GM12878 (cell line): ENCODE measurements around the gene KIF26A. TPM values are rescaled to one million over a fixed set of nuclear protein-coding genes. Genes with fewer than 3 reads are reported as not detected.

Source experiments
- ATAC-seq: fragments of 200-7000 bp; cut with Tn5 transposase; 3 replicates; pipeline ENCODE4 v1.9.1; 2020; ENCODE audit warnings: mild to moderate bottlenecking, moderate library complexity
- BruUV-seq: library from RNA; stranded (reverse); fragments of 400-500 nt; replicated peaks from 2 replicates; lab custom pipeline; 2021; lab: Mats Ljungman, UMichigan
- CTCF ChIA-PET: fragments of 300-600 bp; sonication (Branson Sonifier 250); formaldehyde crosslinking; extraction: SDS; loops from one replicate; lab custom pipeline; 2021; ENCODE audit warnings: inconsistent platforms; lab: Yijun Ruan, JAX
- POLR2A ChIA-PET: fragments of 350-600 bp; formaldehyde crosslinking; extraction: SDS; loops from one replicate; lab custom pipeline; 2021; ENCODE audit warnings: inconsistent platforms; lab: Charles Lee
- RAD21 ChIA-PET: fragments of 300-600 bp; sonication (Branson Sonifier 250); formaldehyde crosslinking; loops from one replicate; lab custom pipeline; 2023; ENCODE audit warnings: antibody characterized with exemption; ENCODE audit not compliant: unreplicated experiment; lab: Charles Lee
- SMC1A ChIA-PET: fragments of 300-600 bp; sonication (Branson Sonifier 250); formaldehyde crosslinking; loops from one replicate; lab custom pipeline; 2023; ENCODE audit not compliant: unreplicated experiment, uncharacterized antibody; lab: Charles Lee
- DNase-seq: peaks from one replicate; pipeline ENCODE4 v3.0.0-alpha.2; 2011; ENCODE audit warnings: low read depth, low spot score
- FAIRE-seq: peaks from 3 replicates; lab custom pipeline; 2011; peaks lifted over from hg19 to GRCh38; lab: Jason Lieb, UNC
- H2AFZ ChIP-seq: 2 replicates; pipeline ENCODE4 v1.6.0; 2011; ENCODE audit warnings: low read depth, low read length, control low read depth; ENCODE audit not compliant: control insufficient read depth
- H3K27ac ChIP-seq: 2 replicates; pipeline ENCODE4 v1.5.1; 2011; ENCODE audit warnings: control low read depth; ENCODE audit not compliant: control insufficient read depth, insufficient read depth
- H3K27me3 ChIP-seq, 2 experiments: replicated peaks in 1 of 2; 2 replicates each; pipeline versions ENCODE4 v1.6.0 to v1.6.1; 2011; ENCODE audit warnings: low read length in 1 of 2; ENCODE audit not compliant: control insufficient read depth in 2 of 2, insufficient read depth in 2 of 2
- H3K36me3 ChIP-seq, 2 experiments: 2 replicates each; pipeline ENCODE4 v1.5.1; 2011; ENCODE audit warnings: low read length in 1 of 2; ENCODE audit not compliant: control insufficient read depth in 2 of 2, insufficient read depth in 2 of 2
- H3K4me1 ChIP-seq: 2 replicates; pipeline ENCODE4 v1.6.1; 2011; ENCODE audit warnings: mild to moderate bottlenecking, low read length, moderate library complexity, mixed read lengths; ENCODE audit not compliant: control insufficient read depth, insufficient read depth
- H3K4me2 ChIP-seq: 2 replicates; pipeline ENCODE4 v1.6.0; 2011; ENCODE audit warnings: control low read depth; ENCODE audit not compliant: control insufficient read depth, insufficient read depth
- H3K4me3 ChIP-seq: fragments of 200-600 bp; sonication (generic); 2 replicates; pipeline ENCODE4 v1.5.1; 2016
- H3K79me2 ChIP-seq: 2 replicates; pipeline ENCODE4 v1.6.0; 2011; ENCODE audit warnings: low read length; ENCODE audit not compliant: control insufficient read depth, insufficient read depth
- H3K9ac ChIP-seq: 2 replicates; pipeline ENCODE4 v1.8.0; 2011; ENCODE audit warnings: low read length, control low read depth, mixed read lengths; ENCODE audit not compliant: control insufficient read depth, insufficient read depth
- H3K9me3 ChIP-seq: replicated peaks from 3 replicates; pipeline ENCODE4 v1.5.1; 2011; ENCODE audit warnings: mild to moderate bottlenecking, low read length; ENCODE audit not compliant: control insufficient read depth, insufficient read depth
- H4K20me1 ChIP-seq: 2 replicates; pipeline ENCODE4 v1.6.0; 2011; ENCODE audit not compliant: control insufficient read depth, insufficient read depth
- CHD1 ChIP-seq: IDR thresholded peaks from 2 replicates; pipeline ENCODE4 v1.6.1; 2012; ENCODE audit warnings: low read depth, low read length, improper control_type of control experiment
- EED ChIP-seq: sonication (generic); IDR thresholded peaks from 2 replicates; pipeline ENCODE4 v1.6.1; 2016; ENCODE audit warnings: antibody characterized with exemption, low read depth
- MXI1 ChIP-seq: fragments of 150-350 bp; IDR thresholded peaks from 2 replicates; pipeline ENCODE4 v1.6.1; 2011; ENCODE audit warnings: low read depth, mild to moderate bottlenecking, inconsistent platforms, low read length, improper control_type of control experiment
- RAD51 ChIP-seq: fragments of 450-650 bp; IDR thresholded peaks from 2 replicates; pipeline ENCODE4 v1.6.1; 2016; ENCODE audit warnings: moderate library complexity, mild to moderate bottlenecking, inconsistent platforms
- SMAD5 ChIP-seq: IDR thresholded peaks from 2 replicates; pipeline ENCODE4 v1.6.1; 2016; ENCODE audit warnings: antibody characterized with exemption, low read depth
- SMARCA5 ChIP-seq: fragments of 450-650 bp; IDR thresholded peaks from 2 replicates; pipeline ENCODE4 v1.6.1; 2017; ENCODE audit warnings: mild to moderate bottlenecking
- SREBF1 ChIP-seq: IDR thresholded peaks from 2 replicates; pipeline ENCODE4 v1.6.1; 2012; ENCODE audit warnings: mild to moderate bottlenecking, low read length
- STAT1 ChIP-seq: fragments of 450-650 bp; conservative IDR thresholded peaks from 2 replicates; pipeline ENCODE4 v1.6.1; 2014; ENCODE audit warnings: antibody characterized with exemption, mild to moderate bottlenecking
- ZNF384 ChIP-seq: IDR thresholded peaks from 2 replicates; pipeline ENCODE4 v1.6.1; 2012; ENCODE audit warnings: low read depth, mild to moderate bottlenecking, low read length, improper control_type of control experiment, borderline replicate concordance
- whole genome bisulfite sequencing: methylation state at CpG from one replicate; pipeline ENCODE4 v1.1.6; 2016; ENCODE audit warnings: low lambda C conversion rate; ENCODE audit not compliant: insufficient replicate concordance, insufficient coverage; ENCODE audit errors: missing lambda C conversion rate; 5-methylcytosine and 5-hydroxymethylcytosine counted together
- in situ Hi-C: fragments of 300-500 bp; cut with MboI; formaldehyde crosslinking; loops from 9 replicates; pipeline ENCODE4 v1.14.3; 2018; ENCODE audit warnings: mixed read lengths
- intact Hi-C: fragments of 100-400 bp; cut with micrococcal nuclease; formaldehyde crosslinking; loops from one replicate; pipeline ENCODE4 v1.14.2; 2022; ENCODE audit not compliant: unreplicated experiment
- polyA plus RNA-seq, 11 experiments: library from polyadenylated mRNA; depleted of rRNA in 4 of 11; unstranded in 6 of 11; stranded (reverse) in 5 of 11; fragments of >200 nt; fragmentation: Nextera tagmentation in 4 of 11; fragmentation: Illumina TruSeq in 1 of 11; extraction: Ambion mirVana in 4 of 11; extraction: Trizol in 1 of 11; gene quantifications; 1 replicate in 1 of 11; 2 replicates in 10 of 11; pipeline versions ENCODE4 v1.2.1 to v1.2.3, GENCODE V29; 2011 to 2016; ENCODE audit warnings: inconsistent platforms in 2 of 11, missing spikeins in 2 of 11, low read depth in 1 of 11
- total RNA-seq, 4 experiments: library from RNA; depleted of rRNA in 3 of 4; stranded (reverse); fragments of >200 nt in 3 of 4; fragmentation: Illumina TruSeq in 1 of 4; extraction: Trizol in 1 of 4; gene quantifications; 2 replicates each; pipeline versions ENCODE4 v1.2.1 to v1.2.3, GENCODE V29; 2013 to 2021
- TF ChIP-seq, protein P1 (sequence below): IDR thresholded peaks from 2 replicates; pipeline ENCODE4 v1.6.1; 2012; ENCODE audit warnings: improper control_type of control experiment, low read depth, low read length; ENCODE audit not compliant: insufficient replicate concordance
- TF ChIP-seq, protein P2 (sequence below): fragments of 150-350 bp; IDR thresholded peaks from 2 replicates; pipeline ENCODE4 v1.6.1; 2016; ENCODE audit warnings: low read depth, low read length

Gene KIF26A
- total and polyA plus RNA-seq, 10 of the 15 experiments (the other 5 are each of a cell fraction or from before 2014, with no cell fraction given): 0.05 TPM; not detected in 9

GRCh38 chr14:104207142-104208014, 69.0 kb downstream of the KIF26A start:
- Histone ChIP-seq H3K4me1 (no peaks in the 10 kb centered on the region), H3K27ac (no peak overlapping the region), H3K9ac (no peak overlapping the region), H3K4me3 (no peak overlapping the region), H3K9me3 (no peaks in the 10 kb centered on the region), H4K20me1 (no peaks in the 10 kb centered on the region), H2AFZ (no peak overlapping the region), H3K4me2 (no peak overlapping the region), H3K36me3 (no peaks in the 10 kb centered on the region), H3K79me2 (no peaks in the 10 kb centered on the region), H3K27me3 (no peaks in the 10 kb centered on the region)
- POLR2A ChIA-PET: no interaction called here
- no TSS peak for BruUV-seq
- DNase-seq (no peak), FAIRE-seq (no peak), ATAC-seq (no peak)
- in situ Hi-C loops (no loop called here), intact Hi-C loops (no loop called here)
- RAD21 ChIA-PET: no interaction called here
- TF ChIP-seq SMARCA5: no peak
- TF ChIP-seq CHD1: no peak
- no peak for TF ChIP-seq MXI1
- TF ChIP-seq, protein P1, sequence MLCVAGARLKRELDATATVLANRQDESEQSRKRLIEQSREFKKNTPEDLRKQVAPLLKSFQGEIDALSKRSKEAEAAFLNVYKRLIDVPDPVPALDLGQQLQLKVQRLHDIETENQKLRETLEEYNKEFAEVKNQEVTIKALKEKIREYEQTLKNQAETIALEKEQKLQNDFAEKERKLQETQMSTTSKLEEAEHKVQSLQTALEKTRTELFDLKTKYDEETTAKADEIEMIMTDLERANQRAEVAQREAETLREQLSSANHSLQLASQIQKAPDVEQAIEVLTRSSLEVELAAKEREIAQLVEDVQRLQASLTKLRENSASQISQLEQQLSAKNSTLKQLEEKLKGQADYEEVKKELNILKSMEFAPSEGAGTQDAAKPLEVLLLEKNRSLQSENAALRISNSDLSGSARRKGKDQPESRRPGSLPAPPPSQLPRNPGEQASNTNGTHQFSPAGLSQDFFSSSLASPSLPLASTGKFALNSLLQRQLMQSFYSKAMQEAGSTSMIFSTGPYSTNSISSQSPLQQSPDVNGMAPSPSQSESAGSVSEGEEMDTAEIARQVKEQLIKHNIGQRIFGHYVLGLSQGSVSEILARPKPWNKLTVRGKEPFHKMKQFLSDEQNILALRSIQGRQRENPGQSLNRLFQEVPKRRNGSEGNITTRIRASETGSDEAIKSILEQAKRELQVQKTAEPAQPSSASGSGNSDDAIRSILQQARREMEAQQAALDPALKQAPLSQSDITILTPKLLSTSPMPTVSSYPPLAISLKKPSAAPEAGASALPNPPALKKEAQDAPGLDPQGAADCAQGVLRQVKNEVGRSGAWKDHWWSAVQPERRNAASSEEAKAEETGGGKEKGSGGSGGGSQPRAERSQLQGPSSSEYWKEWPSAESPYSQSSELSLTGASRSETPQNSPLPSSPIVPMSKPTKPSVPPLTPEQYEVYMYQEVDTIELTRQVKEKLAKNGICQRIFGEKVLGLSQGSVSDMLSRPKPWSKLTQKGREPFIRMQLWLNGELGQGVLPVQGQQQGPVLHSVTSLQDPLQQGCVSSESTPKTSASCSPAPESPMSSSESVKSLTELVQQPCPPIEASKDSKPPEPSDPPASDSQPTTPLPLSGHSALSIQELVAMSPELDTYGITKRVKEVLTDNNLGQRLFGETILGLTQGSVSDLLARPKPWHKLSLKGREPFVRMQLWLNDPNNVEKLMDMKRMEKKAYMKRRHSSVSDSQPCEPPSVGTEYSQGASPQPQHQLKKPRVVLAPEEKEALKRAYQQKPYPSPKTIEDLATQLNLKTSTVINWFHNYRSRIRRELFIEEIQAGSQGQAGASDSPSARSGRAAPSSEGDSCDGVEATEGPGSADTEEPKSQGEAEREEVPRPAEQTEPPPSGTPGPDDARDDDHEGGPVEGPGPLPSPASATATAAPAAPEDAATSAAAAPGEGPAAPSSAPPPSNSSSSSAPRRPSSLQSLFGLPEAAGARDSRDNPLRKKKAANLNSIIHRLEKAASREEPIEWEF: no peak
- TF ChIP-seq SMAD5: no peak
- TF ChIP-seq, protein P2, sequence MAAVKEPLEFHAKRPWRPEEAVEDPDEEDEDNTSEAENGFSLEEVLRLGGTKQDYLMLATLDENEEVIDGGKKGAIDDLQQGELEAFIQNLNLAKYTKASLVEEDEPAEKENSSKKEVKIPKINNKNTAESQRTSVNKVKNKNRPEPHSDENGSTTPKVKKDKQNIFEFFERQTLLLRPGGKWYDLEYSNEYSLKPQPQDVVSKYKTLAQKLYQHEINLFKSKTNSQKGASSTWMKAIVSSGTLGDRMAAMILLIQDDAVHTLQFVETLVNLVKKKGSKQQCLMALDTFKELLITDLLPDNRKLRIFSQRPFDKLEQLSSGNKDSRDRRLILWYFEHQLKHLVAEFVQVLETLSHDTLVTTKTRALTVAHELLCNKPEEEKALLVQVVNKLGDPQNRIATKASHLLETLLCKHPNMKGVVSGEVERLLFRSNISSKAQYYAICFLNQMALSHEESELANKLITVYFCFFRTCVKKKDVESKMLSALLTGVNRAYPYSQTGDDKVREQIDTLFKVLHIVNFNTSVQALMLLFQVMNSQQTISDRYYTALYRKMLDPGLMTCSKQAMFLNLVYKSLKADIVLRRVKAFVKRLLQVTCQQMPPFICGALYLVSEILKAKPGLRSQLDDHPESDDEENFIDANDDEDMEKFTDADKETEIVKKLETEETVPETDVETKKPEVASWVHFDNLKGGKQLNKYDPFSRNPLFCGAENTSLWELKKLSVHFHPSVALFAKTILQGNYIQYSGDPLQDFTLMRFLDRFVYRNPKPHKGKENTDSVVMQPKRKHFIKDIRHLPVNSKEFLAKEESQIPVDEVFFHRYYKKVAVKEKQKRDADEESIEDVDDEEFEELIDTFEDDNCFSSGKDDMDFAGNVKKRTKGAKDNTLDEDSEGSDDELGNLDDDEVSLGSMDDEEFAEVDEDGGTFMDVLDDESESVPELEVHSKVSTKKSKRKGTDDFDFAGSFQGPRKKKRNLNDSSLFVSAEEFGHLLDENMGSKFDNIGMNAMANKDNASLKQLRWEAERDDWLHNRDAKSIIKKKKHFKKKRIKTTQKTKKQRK: no peak
- no peak for TF ChIP-seq EED
- no peak for TF ChIP-seq RAD51
- no peak for TF ChIP-seq ZNF384
- no peak for TF ChIP-seq SREBF1
- no peak for TF ChIP-seq STAT1
- CTCF ChIA-PET: interaction anchor here (0.6 kb wide), 1 partner anchor 84 kb away, joined by 3 read pairs; no protein-coding TSS in a partner anchor
- SMC1A ChIA-PET: no interaction called here
- 25% methylated on average over 21 of the region's 22 CpGs for WGBS
